Stimulated activated CD4-positive, alpha-beta T cell treated with anti-CD3 and anti-CD28 coated beads, TNF-alpha, amount 100 ng/mL, for 4 hours (primary cell): ENCODE results near the gene SORCS2.
"Not testable (repeated sequence)": the region's sequence is repeated elsewhere in the genome, so short reads cannot be mapped to it uniquely, and the experiment has no call there.

Experiments
- DNase-seq, 3 experiments: peaks; one replicate each; pipeline ENCODE4 v3.0.0-alpha.2; 2020; ENCODE audit warnings: low read depth in 3 of 3

The SORCS2 gene

GRCh38 chr4:7549866-7550265, 357.5 kb downstream of the SORCS2 start:
- no peak for DNase-seq

- no peak for DNase-seq
Observed at GRCh38 chr4:7552466-7552865, 360.1 kb downstream of the SORCS2 start.

- no peak for DNase-seq
Observed at GRCh38 chr4:7553280-7553679, 360.9 kb downstream of the SORCS2 start.

- no peak for DNase-seq
Observed at GRCh38 chr4:7554905-7555304, 362.6 kb downstream of the SORCS2 start.

- DNase-seq, result no peak
Observed at GRCh38 chr4:7556558-7556957, 364.2 kb downstream of the SORCS2 start.

- no peak for DNase-seq
Observed at GRCh38 chr4:7557456-7557855, 365.1 kb downstream of the SORCS2 start.

GRCh38 chr4:7558436-7558835, 366.1 kb downstream of the SORCS2 start:
- DNase-seq, result no peak

GRCh38 chr4:7559316-7559715, 367.0 kb downstream of the SORCS2 start:
- DNase-seq, result no peak

GRCh38 chr4:7559741-7560395, 367.5 kb downstream of the SORCS2 start:
- no peak for DNase-seq

GRCh38 chr4:7561557-7561956, 369.2 kb downstream of the SORCS2 start:
- DNase-seq, result no peak

- DNase-seq, result no peak
Observed at GRCh38 chr4:7564242-7564641, 371.9 kb downstream of the SORCS2 start.

GRCh38 chr4:7565483-7565882, 373.1 kb downstream of the SORCS2 start:
- no peak for DNase-seq

GRCh38 chr4:7569810-7570783, 377.8 kb downstream of the SORCS2 start:
- no peak for DNase-seq

- DNase-seq, result no peak
Observed at GRCh38 chr4:7571001-7571400, 378.7 kb downstream of the SORCS2 start.

- no peak for DNase-seq
Observed at GRCh38 chr4:7571701-7572100, 379.4 kb downstream of the SORCS2 start.

- no peak for DNase-seq
Observed at GRCh38 chr4:7572894-7573293, 380.6 kb downstream of the SORCS2 start.

- no peak for DNase-seq
Observed at GRCh38 chr4:7573576-7574091, 381.3 kb downstream of the SORCS2 start.

GRCh38 chr4:7574287-7575014, 382.1 kb downstream of the SORCS2 start:
- DNase-seq, result no peak

GRCh38 chr4:7575426-7575825, 383.1 kb downstream of the SORCS2 start:
- DNase-seq, result no peak

- DNase-seq, result not testable (repeated sequence)
Observed at GRCh38 chr4:7577361-7578039, 385.2 kb downstream of the SORCS2 start.

GRCh38 chr4:7581477-7581876, 389.1 kb downstream of the SORCS2 start:
- DNase-seq, result no peak
